GM12892 (cell line): ENCODE data around the gene UBE2C.

Experiments used
- POLR2A ChIP-seq: IDR thresholded peaks from 2 replicates; pipeline ENCODE4 v1.6.1; 2011; ENCODE audit warnings: low read depth, low read length, control low read depth
- POLR2AphosphoS5 ChIP-seq: IDR thresholded peaks from 2 replicates; pipeline ENCODE4 v1.6.1; 2011; ENCODE audit warnings: low read depth, low read length, control low read depth
- TAF1 ChIP-seq: IDR thresholded peaks from 2 replicates; pipeline ENCODE4 v1.6.1; 2011; ENCODE audit warnings: low read depth, mild to moderate bottlenecking, control low read depth, low read length, borderline replicate concordance

- no peak for TF ChIP-seq POLR2A
- TF ChIP-seq POLR2AphosphoS5: no peak
- TF ChIP-seq TAF1: no peak
Observed at GRCh38 chr20:45780159-45780558, 32.3 kb upstream of the UBE2C start.
